Airway epithelial cell (primary cell): Measurements from ENCODE around the gene HECW1. TPM values are rescaled to one million over a fixed set of nuclear protein-coding genes. Genes with fewer than 3 reads are reported as not detected.

Source experiments
- total RNA-seq: library from RNA; depleted of rRNA; stranded (reverse); fragments of >200 nt; gene quantifications from 2 replicates; pipeline ENCODE4 v1.2.3, GENCODE V29; 2015

HECW1 gene
- total RNA-seq, result not detected in 2 replicates

DNA sequence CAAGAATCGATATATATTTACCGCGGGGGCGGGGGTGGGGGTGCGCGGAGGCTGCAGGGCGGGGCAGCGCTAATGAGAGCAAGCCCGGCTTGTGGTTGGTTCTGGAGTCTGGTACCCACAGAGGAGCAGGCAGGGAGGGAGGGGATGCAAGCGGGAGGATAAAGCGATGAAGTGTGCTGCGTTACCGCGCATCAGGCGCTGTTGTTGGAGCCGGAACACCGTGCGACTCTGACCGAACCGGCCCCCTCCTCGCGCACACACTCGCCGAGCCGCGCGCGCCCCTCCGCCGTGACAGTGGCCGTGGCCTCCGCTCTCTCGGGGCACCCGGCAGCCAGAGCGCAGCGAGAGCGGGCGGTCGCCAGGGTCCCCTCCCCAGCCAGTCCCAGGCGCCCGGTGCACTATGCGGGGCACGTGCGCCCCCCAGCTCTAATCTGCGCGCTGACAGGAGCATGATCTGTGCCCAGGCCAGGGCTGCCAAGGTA, at the start of gene HECW1:
TSS of gene HECW1 (plus strand) at position 189 of the 482 bp plus-strand sequence. CDS start 131,259 bp downstream, outside the sequence.

DNA sequence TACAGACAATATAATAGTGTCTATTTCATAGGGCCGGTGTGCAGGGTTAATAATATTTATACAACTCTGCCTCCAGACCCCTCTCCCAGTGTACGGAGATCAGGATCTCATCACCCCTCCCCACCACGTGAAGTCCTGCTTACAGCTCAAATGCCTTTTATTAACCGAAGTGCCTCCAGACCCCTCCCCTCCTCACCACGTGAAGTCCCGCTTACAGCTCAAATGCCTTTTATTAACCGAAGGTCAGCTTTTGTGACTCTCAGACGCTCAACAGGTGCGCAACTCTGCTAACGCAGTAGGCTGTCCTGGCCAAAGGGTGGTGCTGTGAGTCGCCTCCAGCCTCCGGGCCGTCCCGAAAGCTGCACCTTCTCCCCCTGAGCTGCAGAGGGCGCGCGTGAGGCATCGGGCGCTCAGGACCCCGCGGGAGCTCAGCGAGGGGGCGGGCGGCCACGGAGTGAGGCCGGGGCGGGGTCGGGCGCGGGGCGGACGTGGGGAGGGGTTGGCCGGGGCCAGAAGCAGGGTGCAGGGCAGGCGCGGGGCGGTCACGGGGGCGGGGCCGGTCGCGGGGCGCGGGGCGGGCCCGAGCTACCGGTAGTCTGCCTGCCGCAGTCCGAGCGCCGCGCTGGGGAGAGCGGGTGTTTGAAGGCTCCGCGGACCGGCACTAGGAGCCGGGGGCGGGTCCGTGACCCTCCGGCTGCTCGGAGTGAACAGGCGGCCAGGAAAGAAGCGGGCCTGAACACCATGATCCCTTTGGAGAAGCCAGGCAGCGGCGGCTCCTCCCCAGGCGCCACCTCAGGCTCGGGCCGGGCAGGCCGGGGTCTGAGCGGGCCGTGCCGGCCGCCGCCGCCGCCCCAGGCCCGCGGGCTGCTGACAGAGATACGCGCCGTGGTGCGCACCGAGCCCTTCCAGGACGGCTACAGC, 470.3 kb downstream of the HECW1 start, which contains the start of gene STK17A:
TSS of gene STK17A (plus strand) at position 606 of the 921 bp plus-strand sequence. CDS start at position 742, 136 bp downstream.

Other genes starting within 250 kb of the HECW1 start
- 3.1 and 7.5 TPM in 2 replicates for gene C7orf25, start 200.6 kb upstream of the HECW1 start, total RNA-seq
- gene PSMA2, start 180.5 kb upstream of the HECW1 start, total RNA-seq, result 117 and 121 TPM in 2 replicates
- 44.8 and 53.2 TPM in 2 replicates for gene MRPL32, start 180.3 kb upstream of the HECW1 start, total RNA-seq